Mucosa of descending colon (tissue), 3 donors: ENCODE measurements around the gene DUXB. TPM values are rescaled to one million over a fixed set of nuclear protein-coding genes. Genes with fewer than 3 reads are reported as not detected.

Experiments used
- ATAC-seq: fragments of 200-7000 bp; cut with Tn5 transposase; one replicate; pipeline ENCODE4 v1.9.1; 2020; ENCODE audit warnings: mild to moderate bottlenecking, moderate library complexity
- DNase-seq, 3 donors: peaks; one replicate each; pipeline ENCODE4 v3.0.0-alpha.2; 2020
- H3K36me3 ChIP-seq: fragments of 200-600 bp; one replicate; pipeline ENCODE4 v1.8.0; 2021; ENCODE audit warnings: low read depth, mild to moderate bottlenecking
- H3K4me1 ChIP-seq: fragments of 200-600 bp; one replicate; pipeline ENCODE4 v1.8.0; 2021; ENCODE audit warnings: low read depth, mild to moderate bottlenecking
- H3K4me3 ChIP-seq: fragments of 200-600 bp; one replicate; pipeline ENCODE4 v1.8.0; 2021; ENCODE audit warnings: mild to moderate bottlenecking
- H3K9me3 ChIP-seq: fragments of 200-600 bp; one replicate; pipeline ENCODE4 v1.8.0; 2021; ENCODE audit warnings: mild to moderate bottlenecking
- intact Hi-C, 2 donors: fragments of 100-400 bp; cut with DNase I in 1 of 2; cut with micrococcal nuclease in 1 of 2; formaldehyde crosslinking; loops; one replicate each; pipeline versions ENCODE4 v1.11.0 to v1.11.1; 2022; cut with DNase I, micrococcal nuclease
- total RNA-seq, 3 donors: library from RNA; stranded (reverse); fragmentation: NEBNext Ultra II Directional in 2 of 3; extraction: Animal tissue kit (Norgen Biotek cat#: 25700) in 2 of 3; gene quantifications; one replicate each; pipeline versions ENCODE4 v1.2.1 to v1.2.4, GENCODE V29; 2021 to 2023
- TF ChIP-seq, protein P1 (sequence below): fragments of 200-600 bp; IDR thresholded peaks from one replicate; pipeline ENCODE4 v1.8.0; 2022; ENCODE audit warnings: antibody characterized with exemption, mild to moderate bottlenecking
- donor health status: DM: no; HTN: no; CAD: no; lungs with moderate emphysema.
- donor health status: DM: no; HTN: no; CAD: no.
- donor health status: DM: no; HTN: yes; CAD: no.

DUXB gene
- total RNA-seq, 3 donors from 2014 or later: not detected

DNA sequence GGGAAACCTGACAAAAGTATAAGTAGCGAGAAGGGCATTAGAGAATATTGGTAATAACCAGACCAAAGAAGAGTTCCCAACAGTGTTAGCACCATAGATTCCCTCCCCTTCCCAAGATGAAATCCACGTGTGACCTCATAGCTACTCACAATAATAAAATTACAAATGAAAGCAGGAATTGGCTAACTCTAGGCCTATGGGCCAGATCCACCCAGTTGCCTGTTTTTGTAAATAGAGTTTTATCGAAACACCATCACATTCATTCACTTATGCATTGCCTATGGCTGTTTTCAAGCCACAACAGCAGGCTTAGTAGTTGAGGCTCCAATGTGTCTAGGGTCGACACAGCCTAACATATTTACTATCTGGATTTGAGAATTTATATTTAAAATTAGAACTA lies 17.2 kb upstream of the DUXB start:
- H3K4me3 ChIP-seq: no peak overlapping the region
- H3K9me3 ChIP-seq: no peaks in the 10 kb centered on the region
- TF ChIP-seq, protein P1, sequence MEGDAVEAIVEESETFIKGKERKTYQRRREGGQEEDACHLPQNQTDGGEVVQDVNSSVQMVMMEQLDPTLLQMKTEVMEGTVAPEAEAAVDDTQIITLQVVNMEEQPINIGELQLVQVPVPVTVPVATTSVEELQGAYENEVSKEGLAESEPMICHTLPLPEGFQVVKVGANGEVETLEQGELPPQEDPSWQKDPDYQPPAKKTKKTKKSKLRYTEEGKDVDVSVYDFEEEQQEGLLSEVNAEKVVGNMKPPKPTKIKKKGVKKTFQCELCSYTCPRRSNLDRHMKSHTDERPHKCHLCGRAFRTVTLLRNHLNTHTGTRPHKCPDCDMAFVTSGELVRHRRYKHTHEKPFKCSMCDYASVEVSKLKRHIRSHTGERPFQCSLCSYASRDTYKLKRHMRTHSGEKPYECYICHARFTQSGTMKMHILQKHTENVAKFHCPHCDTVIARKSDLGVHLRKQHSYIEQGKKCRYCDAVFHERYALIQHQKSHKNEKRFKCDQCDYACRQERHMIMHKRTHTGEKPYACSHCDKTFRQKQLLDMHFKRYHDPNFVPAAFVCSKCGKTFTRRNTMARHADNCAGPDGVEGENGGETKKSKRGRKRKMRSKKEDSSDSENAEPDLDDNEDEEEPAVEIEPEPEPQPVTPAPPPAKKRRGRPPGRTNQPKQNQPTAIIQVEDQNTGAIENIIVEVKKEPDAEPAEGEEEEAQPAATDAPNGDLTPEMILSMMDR: no peak
- intact Hi-C loops: no loop called here
- no peaks in the 10 kb centered on the region for H3K4me1 ChIP-seq
- H3K36me3 ChIP-seq: no peaks in the 10 kb centered on the region
- DNase-seq: no peak
- no peak for ATAC-seq

GRCh38 chr16:75714661-75715060 lies 13.4 kb upstream of the DUXB start:
- H3K4me1 ChIP-seq: no peaks in the 10 kb centered on the region
- DNase-seq: no peak
- H3K4me3 ChIP-seq: no peak overlapping the region
- H3K9me3 ChIP-seq: peaks cover 10% of the 10 kb centered on the region
- intact Hi-C loops: no loop called here
- no peaks in the 10 kb centered on the region for H3K36me3 ChIP-seq
- ATAC-seq: no peak
- TF ChIP-seq, protein P1: no peak

DNA sequence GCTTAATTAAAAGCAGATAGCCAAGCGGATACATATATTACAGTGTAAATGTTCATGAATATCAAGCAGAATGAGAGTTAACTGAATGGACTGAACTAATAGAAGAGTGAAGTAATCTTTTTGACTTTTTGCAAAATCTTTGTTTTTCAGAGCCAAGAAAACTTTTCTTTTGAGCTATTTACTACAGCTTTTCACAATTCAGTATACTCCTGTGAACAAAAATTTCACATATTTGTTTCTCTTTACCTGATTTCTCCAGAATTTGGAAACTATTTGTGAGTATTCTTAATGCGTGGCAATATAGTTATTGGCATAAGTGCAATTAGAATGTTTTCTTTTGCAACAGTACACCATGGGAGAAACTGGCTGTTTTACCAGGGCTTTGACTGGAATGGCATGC lies 9.1 kb upstream of the DUXB start:
- H3K36me3 ChIP-seq: no peaks in the 10 kb centered on the region
- ATAC-seq (no peak), DNase-seq (no peak)
- no peaks in the 10 kb centered on the region for H3K4me1 ChIP-seq
- H3K9me3 ChIP-seq: peaks cover 10% of the 10 kb centered on the region
- no peak overlapping the region for H3K4me3 ChIP-seq
- intact Hi-C loops: no loop called here
- TF ChIP-seq, protein P1: no peak

DNA sequence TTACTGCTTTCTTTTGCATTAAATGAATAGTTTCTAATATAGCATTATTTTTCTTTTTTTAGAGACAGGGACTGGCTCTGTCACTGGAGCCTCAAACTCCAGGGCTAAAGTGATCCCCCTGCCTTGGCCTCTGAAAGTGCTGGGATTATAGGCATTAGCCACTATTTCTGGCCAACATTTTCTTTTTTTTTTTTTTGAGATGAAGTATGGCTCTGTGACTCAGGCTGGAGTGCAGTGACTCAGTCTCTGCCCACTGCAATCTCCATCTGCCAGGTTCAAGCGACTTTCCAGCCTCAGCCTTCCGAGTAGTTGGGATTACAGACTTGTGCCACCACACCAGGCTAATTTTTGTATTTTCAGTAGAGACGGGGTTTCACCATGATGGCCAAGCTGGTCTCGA lies 2.0 kb upstream of the DUXB start:
- TF ChIP-seq, protein P1: no peak
- intact Hi-C loops: no loop called here
- Histone ChIP-seq H3K4me1 (no peaks in the 10 kb centered on the region), H3K4me3 (no peak overlapping the region), H3K9me3 (no peaks in the 10 kb centered on the region), H3K36me3 (no peaks in the 10 kb centered on the region)
- DNase-seq: no peak
- no peak for ATAC-seq

GRCh38 chr16:75702242-75702641 lies 981 bp upstream of the DUXB start:
- no peaks in the 10 kb centered on the region for H3K9me3 ChIP-seq
- H3K4me3 ChIP-seq: no peak overlapping the region
- DNase-seq (no peak), ATAC-seq (no peak)
- H3K4me1 ChIP-seq: no peaks in the 10 kb centered on the region
- TF ChIP-seq, protein P1: no peak
- no peaks in the 10 kb centered on the region for H3K36me3 ChIP-seq
- intact Hi-C loops: no loop called here

GRCh38 chr16:75697571-75697970 lies 3.7 kb downstream of the DUXB start:
- H3K4me1 ChIP-seq: no peaks in the 10 kb centered on the region
- no peaks in the 10 kb centered on the region for H3K9me3 ChIP-seq
- no peak overlapping the region for H3K4me3 ChIP-seq
- TF ChIP-seq, protein P1: no peak
- H3K36me3 ChIP-seq: no peaks in the 10 kb centered on the region
- ATAC-seq (no peak), DNase-seq (no peak)
- intact Hi-C loops: no loop called here
